H1 (cell line): Measurements from ENCODE around the gene CIROP. TPM values are rescaled to one million over a fixed set of nuclear protein-coding genes. Genes with fewer than 3 reads are reported as not detected.

Source experiments
- ASH2L ChIP-seq: fragments of 200-600, 300-600 bp; sonication (generic); IDR thresholded peaks from one replicate; pipeline ENCODE4 v1.7.1; 2017; ENCODE audit warnings: low read length
- ATF3 ChIP-seq: IDR thresholded peaks from 2 replicates; pipeline ENCODE4 v1.6.1; 2011; ENCODE audit warnings: low read depth, mild to moderate bottlenecking, low read length; ENCODE audit not compliant: insufficient read depth
- BACH1 ChIP-seq: IDR thresholded peaks from 2 replicates; pipeline ENCODE4 v1.6.1; 2012; ENCODE audit warnings: low read length, improper control_type of control experiment
- BCL11A ChIP-seq, 2 experiments: IDR thresholded peaks; one replicate each; pipeline ENCODE4 v1.6.1; 2011; ENCODE audit warnings: low read depth in 2 of 2, low read length in 2 of 2, mild to moderate bottlenecking in 2 of 2
- CBX5 ChIP-seq: fragments of 300-800, 300-1000 bp; sonication (generic); IDR thresholded peaks from 2 replicates; pipeline ENCODE4 v1.7.1; 2016; ENCODE audit warnings: antibody characterized with exemption, low read length, low read depth
- CEBPB ChIP-seq: IDR thresholded peaks from 2 replicates; pipeline ENCODE4 v1.6.1; 2012; ENCODE audit warnings: low read depth, low read length
- CTBP2 ChIP-seq: IDR thresholded peaks from 2 replicates; pipeline ENCODE4 v1.7.0; 2011; ENCODE audit warnings: borderline replicate concordance, mild to moderate bottlenecking, moderate library complexity, mixed read lengths, low read length; ENCODE audit not compliant: insufficient read depth, insufficient read length
- FOSL1 ChIP-seq: IDR thresholded peaks from 2 replicates; pipeline ENCODE4 v1.6.1; 2011; ENCODE audit warnings: mild to moderate bottlenecking, low read depth, low read length, moderate library complexity; ENCODE audit not compliant: insufficient read depth
- GTF2F1 ChIP-seq: IDR thresholded peaks from 2 replicates; pipeline ENCODE4 v1.6.1; 2012; ENCODE audit warnings: low read depth, low read length, improper control_type of control experiment, borderline replicate concordance
- HDAC2 ChIP-seq, 2 experiments: fragments of 300-600 bp in 1 of 2; sonication (generic) in 1 of 2; IDR thresholded peaks; 2 replicates each; pipeline ENCODE4 v1.6.1; 2011 to 2012; ENCODE audit warnings: low read depth in 2 of 2, low read length in 2 of 2, mild to moderate bottlenecking in 2 of 2, moderate library complexity in 2 of 2, borderline replicate concordance in 1 of 2, inconsistent platforms in 1 of 2
- KDM4A ChIP-seq: IDR thresholded peaks from one replicate; pipeline ENCODE4 v1.7.1; 2012; ENCODE audit warnings: low read depth, mild to moderate bottlenecking, moderate library complexity, low read length, inconsistent platforms; ENCODE audit not compliant: severe bottlenecking
- MAFK ChIP-seq: IDR thresholded peaks from 2 replicates; pipeline ENCODE4 v1.6.1; 2012; ENCODE audit warnings: low read depth, mild to moderate bottlenecking, improper control_type of control experiment, low read length
- NANOG ChIP-seq: IDR thresholded peaks from 2 replicates; pipeline ENCODE4 v1.6.1; 2011; ENCODE audit warnings: low read length, low read depth, mild to moderate bottlenecking, inconsistent platforms; ENCODE audit not compliant: insufficient read depth, poor library complexity, severe bottlenecking
- PHF8 ChIP-seq: fragments of 200-600 bp; sonication (generic); conservative IDR thresholded peaks from 2 replicates; pipeline ENCODE4 v1.7.1; 2012; ENCODE audit warnings: low read depth, mild to moderate bottlenecking, inconsistent platforms, low read length, moderate library complexity
- POLR2A ChIP-seq, 2 experiments: IDR thresholded peaks; 1 replicate in 1 of 2; 2 replicates in 1 of 2; pipeline ENCODE4 v1.6.1; 2011; ENCODE audit warnings: low read depth in 2 of 2, low read length in 2 of 2, mild to moderate bottlenecking in 2 of 2; ENCODE audit errors: control extremely low read depth in 1 of 2
- POLR2AphosphoS5 ChIP-seq: IDR thresholded peaks from 2 replicates; pipeline ENCODE4 v1.6.1; 2011; ENCODE audit warnings: low read depth, low read length
- POU5F1 ChIP-seq: IDR thresholded peaks from 2 replicates; pipeline ENCODE4 v1.6.1; 2011; ENCODE audit warnings: low read depth, mild to moderate bottlenecking, low read length, moderate library complexity
- RFX5 ChIP-seq: IDR thresholded peaks from 2 replicates; pipeline ENCODE4 v1.6.1; 2011; ENCODE audit warnings: low read depth, low read length, improper control_type of control experiment, borderline replicate concordance
- RXRA ChIP-seq: IDR thresholded peaks from 2 replicates; pipeline ENCODE4 v1.6.1; 2011; ENCODE audit warnings: low read depth, mild to moderate bottlenecking, low read length, moderate library complexity; ENCODE audit not compliant: insufficient read depth
- SUZ12 ChIP-seq: fragments of 200-600 bp; sonication (generic); IDR thresholded peaks from 2 replicates; pipeline ENCODE4 v1.6.1; 2012; ENCODE audit warnings: mild to moderate bottlenecking, inconsistent platforms, low read length, moderate library complexity, mixed read lengths
- TCF12 ChIP-seq: IDR thresholded peaks from 2 replicates; pipeline ENCODE4 v1.6.1; 2011; ENCODE audit warnings: low read depth, mild to moderate bottlenecking, low read length
- ZNF274 ChIP-seq: IDR thresholded peaks from 2 replicates; pipeline ENCODE4 v1.7.0; 2012; ENCODE audit warnings: low read length, borderline replicate concordance; ENCODE audit errors: extremely low read depth
- polyA plus RNA-seq, 7 experiments: library from polyadenylated mRNA; depleted of rRNA in 3 of 7; stranded (reverse) in 5 of 7; unstranded in 2 of 7; fragments of >200 nt in 5 of 7; fragments of 200-250 nt in 2 of 7; gene quantifications; 1 replicate in 5 of 7; 2 replicates in 1 of 7; 4 replicates in 1 of 7; pipeline versions ENCODE4 v1.2.1 to v1.2.3, GENCODE V29; 2011 to 2013; ENCODE audit warnings: missing spikeins in 2 of 7, mixed read lengths in 2 of 7
- total RNA-seq: library from RNA; stranded (reverse); fragmentation: NEBNext Ultra II Directional; extraction: Animal tissue kit (Norgen Biotek cat#: 25700); gene quantifications from 2 replicates; pipeline ENCODE4 v1.2.1, GENCODE V29; 2021

CIROP gene
- total and polyA plus RNA-seq, 2 of the 8 experiments (the other 6 are each of a cell fraction or from before 2014, with no cell fraction given), result 0.06 TPM; not detected in 1

GRCh38 chr14:23056145-23056955 is 48.4 kb downstream of the CIROP start (continued):
- TF ChIP-seq POU5F1, result no peak
- TF ChIP-seq TCF12, result no peak
- no peak for TF ChIP-seq ATF3
- no peak for TF ChIP-seq GTF2F1
- no peak for TF ChIP-seq NANOG
- no peak for TF ChIP-seq MAFK
- TF ChIP-seq BACH1, result peak; percentile 80
- TF ChIP-seq KDM4A, result no peak
- no peak for TF ChIP-seq RXRA
- no peak for TF ChIP-seq CEBPB
- no peak for TF ChIP-seq ZNF274
- no peak for TF ChIP-seq BCL11A (IDR thresholded peaks at IDR 0.05; ENCODE audit: low read depth in 2 of 2, low read length in 2 of 2)
- no peak for TF ChIP-seq POLR2AphosphoS5
- no peak for TF ChIP-seq FOSL1
- TF ChIP-seq CBX5, result no peak
- no peak for TF ChIP-seq RFX5
- TF ChIP-seq PHF8, result no peak
- TF ChIP-seq ASH2L, result no peak
- TF ChIP-seq HDAC2 (IDR thresholded peaks at IDR 0.05; ENCODE audit: borderline replicate concordance in 1 of 2, low read depth in 2 of 2, low read length in 2 of 2), result peak; percentile 34 to 63; a peak in 2 of 4 replicates
- TF ChIP-seq POLR2A (IDR thresholded peaks at IDR 0.05; ENCODE audit: control extremely low read depth in 1 of 2, low read depth in 2 of 2, low read length in 2 of 2), result no peak
- TF ChIP-seq CTBP2, result no peak
- no peak for TF ChIP-seq SUZ12
